ENCODE data around the gene CENPK. TPM values are rescaled to one million over a fixed set of nuclear protein-coding genes. Genes with fewer than 3 reads are reported as not detected.
A peak's percentile ranks its signal among the peaks of the same experiment; 100 is the strongest.

CENPK gene
- total RNA-seq, 1 donor from 2014 or later = 26.2 TPM

GRCh38 chr5:65483546-65484346, 79.2 kb downstream of the CENPK start:
- no peaks in the 10 kb centered on the region for H3K9me3 Mint-ChIP-seq
- no peak for DNase-seq (ENCODE audit: low spot score in 2 of 2, unreplicated experiment in 2 of 2)
- no peaks in the 10 kb centered on the region for H3K36me3 Mint-ChIP-seq
- H3K27ac Mint-ChIP-seq = peak overlapping the region; percentile 96
- H3K4me1 Mint-ChIP-seq = peaks cover 17% of the 10 kb centered on the region
- H3K4me3 Mint-ChIP-seq = no peak overlapping the region
- no peaks in the 10 kb centered on the region for H3K27me3 Mint-ChIP-seq (ENCODE audit: low read depth)
- TF ChIP-seq, protein P1, sequence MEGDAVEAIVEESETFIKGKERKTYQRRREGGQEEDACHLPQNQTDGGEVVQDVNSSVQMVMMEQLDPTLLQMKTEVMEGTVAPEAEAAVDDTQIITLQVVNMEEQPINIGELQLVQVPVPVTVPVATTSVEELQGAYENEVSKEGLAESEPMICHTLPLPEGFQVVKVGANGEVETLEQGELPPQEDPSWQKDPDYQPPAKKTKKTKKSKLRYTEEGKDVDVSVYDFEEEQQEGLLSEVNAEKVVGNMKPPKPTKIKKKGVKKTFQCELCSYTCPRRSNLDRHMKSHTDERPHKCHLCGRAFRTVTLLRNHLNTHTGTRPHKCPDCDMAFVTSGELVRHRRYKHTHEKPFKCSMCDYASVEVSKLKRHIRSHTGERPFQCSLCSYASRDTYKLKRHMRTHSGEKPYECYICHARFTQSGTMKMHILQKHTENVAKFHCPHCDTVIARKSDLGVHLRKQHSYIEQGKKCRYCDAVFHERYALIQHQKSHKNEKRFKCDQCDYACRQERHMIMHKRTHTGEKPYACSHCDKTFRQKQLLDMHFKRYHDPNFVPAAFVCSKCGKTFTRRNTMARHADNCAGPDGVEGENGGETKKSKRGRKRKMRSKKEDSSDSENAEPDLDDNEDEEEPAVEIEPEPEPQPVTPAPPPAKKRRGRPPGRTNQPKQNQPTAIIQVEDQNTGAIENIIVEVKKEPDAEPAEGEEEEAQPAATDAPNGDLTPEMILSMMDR (IDR thresholded peaks at IDR 0.05; ENCODE audit: unreplicated experiment) = peak; percentile 50

GRCh38 chr5:65482736-65483545, 80.0 kb downstream of the CENPK start:
- H3K27ac Mint-ChIP-seq = peak overlapping the region; percentile 96
- no peak for DNase-seq (ENCODE audit: low spot score in 2 of 2, unreplicated experiment in 2 of 2)
- no peak overlapping the region for H3K4me3 Mint-ChIP-seq

DNA sequence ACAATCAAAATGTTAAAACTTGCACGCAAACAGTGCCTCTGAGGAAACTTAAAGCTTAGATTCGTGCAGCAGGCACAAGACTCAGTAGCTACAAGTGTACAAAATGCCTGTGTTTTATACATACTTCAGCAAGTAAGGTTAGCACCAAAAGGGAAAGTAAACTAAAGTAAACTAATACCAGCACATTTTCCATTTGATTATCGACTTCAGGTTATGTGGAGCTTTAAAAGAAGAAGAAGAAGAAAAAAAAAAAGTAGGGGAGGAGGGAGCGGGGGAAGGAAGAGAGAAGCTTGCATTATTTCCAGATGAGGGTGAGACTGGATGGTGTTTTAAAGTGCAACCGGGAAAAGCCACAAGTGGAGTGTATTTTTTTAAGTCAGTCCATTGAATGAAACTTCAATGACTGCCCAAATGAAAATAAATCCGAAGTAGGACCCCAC, 80.7 kb downstream of the CENPK start:
- no peak for DNase-seq (ENCODE audit: low spot score in 2 of 2, unreplicated experiment in 2 of 2)
- H3K27me3 Mint-ChIP-seq (ENCODE audit: low read depth) = no peaks in the 10 kb centered on the region
- TF ChIP-seq, protein P1 (IDR thresholded peaks at IDR 0.05; ENCODE audit: unreplicated experiment) = no peak

More at GRCh38 chr5:65482736-65483545, 80.0 kb downstream of the CENPK start:
- Mint-ChIP-seq H3K4me1 (peaks cover 19% of the 10 kb centered on the region), H3K36me3 (no peaks in the 10 kb centered on the region), H3K27me3 (ENCODE audit: low read depth) (no peaks in the 10 kb centered on the region), H3K9me3 (no peaks in the 10 kb centered on the region)
- TF ChIP-seq, protein P1 (IDR thresholded peaks at IDR 0.05; ENCODE audit: unreplicated experiment) = no peak

DNA sequence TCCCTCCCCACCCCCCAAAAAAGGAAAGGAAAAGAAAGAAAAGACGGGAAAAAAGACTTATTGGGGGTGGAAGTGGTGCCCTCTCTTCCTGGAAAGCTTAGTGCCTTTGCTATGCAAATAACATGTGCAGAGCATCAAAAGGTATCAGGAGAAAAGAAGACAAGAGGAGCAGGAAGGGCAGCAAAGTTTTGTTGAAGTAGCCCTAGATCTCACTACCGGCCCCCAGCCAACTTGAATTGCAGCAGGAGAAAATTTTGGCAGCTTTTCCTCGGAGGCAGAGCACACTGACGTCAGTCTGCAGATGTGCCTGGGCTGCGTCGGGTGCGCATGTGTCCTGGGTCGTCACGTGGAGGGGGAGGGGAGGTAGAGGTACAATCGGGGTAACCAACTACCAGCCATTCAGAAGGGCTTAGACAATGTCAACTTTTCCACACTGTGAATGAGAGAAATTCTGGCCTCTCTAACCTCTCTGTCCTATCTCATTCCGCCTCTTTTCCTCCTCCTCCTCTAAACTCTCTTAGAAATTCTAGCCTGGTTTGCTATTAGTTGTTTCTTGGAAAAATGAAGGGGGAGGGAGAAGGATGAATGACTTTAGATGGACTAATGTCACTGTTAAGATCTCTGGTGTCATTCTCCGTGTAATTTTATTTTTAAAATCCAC, 81.2 kb downstream of the CENPK start, which contains the start of gene ADAMTS6:
ADAMTS6 (minus strand) TSS at position 286 of the 661 bp plus-strand sequence. CDS start 8,247 bp downstream, outside the sequence.
- Mint-ChIP-seq H3K4me3 (no peak within 1 kb of the TSS), H3K9me3 (no peaks in the 10 kb centered on the region), H3K27ac (peak within 1 kb of the TSS; percentile 96), H3K4me1 (peaks cover 24% of the 10 kb centered on the region), H3K36me3 (no peaks in the 10 kb centered on the region), H3K27me3 (ENCODE audit: low read depth) (no peaks in the 10 kb centered on the region)
- DNase-seq (ENCODE audit: low spot score in 2 of 2, unreplicated experiment in 2 of 2) = peak; percentile 46 to 74
- TF ChIP-seq, protein P1 (IDR thresholded peaks at IDR 0.05; ENCODE audit: unreplicated experiment) = no peak

More for the DNA sequence above, 80.7 kb downstream of the CENPK start:
- no peak overlapping the region for H3K4me3 Mint-ChIP-seq
- no peaks in the 10 kb centered on the region for H3K9me3 Mint-ChIP-seq
- peaks cover 23% of the 10 kb centered on the region for H3K4me1 Mint-ChIP-seq
- H3K27ac Mint-ChIP-seq = peak overlapping the region; percentile 96
- H3K36me3 Mint-ChIP-seq = no peaks in the 10 kb centered on the region

GRCh38 chr5:65481171-65481581, 81.8 kb downstream of the CENPK start:
- H3K27me3 Mint-ChIP-seq (ENCODE audit: low read depth) = no peaks in the 10 kb centered on the region
- no peak overlapping the region for H3K4me3 Mint-ChIP-seq
- no peak for DNase-seq (ENCODE audit: low spot score in 2 of 2, unreplicated experiment in 2 of 2)
- no peaks in the 10 kb centered on the region for H3K9me3 Mint-ChIP-seq
- peak overlapping the region; percentile 96 for H3K27ac Mint-ChIP-seq
- H3K36me3 Mint-ChIP-seq = no peaks in the 10 kb centered on the region
- peaks cover 24% of the 10 kb centered on the region for H3K4me1 Mint-ChIP-seq
- TF ChIP-seq, protein P1 (IDR thresholded peaks at IDR 0.05; ENCODE audit: unreplicated experiment) = no peak

Measured in mesothelial cell of epicardium (in vitro differentiated cells).